ENCODE results near the gene RASSF8.

DNA sequence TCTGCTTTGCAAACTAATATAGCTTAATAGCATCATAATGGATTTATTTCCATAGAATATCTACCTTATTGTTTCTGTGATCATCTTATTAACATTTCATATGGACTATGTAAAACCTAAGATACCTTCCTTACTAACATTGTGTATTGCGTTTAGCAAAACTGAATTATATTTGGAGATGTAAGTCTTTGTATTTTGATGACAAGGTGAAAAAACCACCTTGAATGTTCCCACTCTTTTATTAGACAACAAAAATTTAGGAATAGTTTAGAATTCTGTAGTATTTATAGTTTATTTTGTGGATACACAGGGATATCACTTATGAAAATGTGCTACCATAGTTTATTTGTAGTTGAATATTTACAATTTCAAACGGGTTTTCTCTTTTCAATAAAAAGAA lies 32.0 kb downstream of the RASSF8 start:
- TF ChIP-seq, protein P1, sequence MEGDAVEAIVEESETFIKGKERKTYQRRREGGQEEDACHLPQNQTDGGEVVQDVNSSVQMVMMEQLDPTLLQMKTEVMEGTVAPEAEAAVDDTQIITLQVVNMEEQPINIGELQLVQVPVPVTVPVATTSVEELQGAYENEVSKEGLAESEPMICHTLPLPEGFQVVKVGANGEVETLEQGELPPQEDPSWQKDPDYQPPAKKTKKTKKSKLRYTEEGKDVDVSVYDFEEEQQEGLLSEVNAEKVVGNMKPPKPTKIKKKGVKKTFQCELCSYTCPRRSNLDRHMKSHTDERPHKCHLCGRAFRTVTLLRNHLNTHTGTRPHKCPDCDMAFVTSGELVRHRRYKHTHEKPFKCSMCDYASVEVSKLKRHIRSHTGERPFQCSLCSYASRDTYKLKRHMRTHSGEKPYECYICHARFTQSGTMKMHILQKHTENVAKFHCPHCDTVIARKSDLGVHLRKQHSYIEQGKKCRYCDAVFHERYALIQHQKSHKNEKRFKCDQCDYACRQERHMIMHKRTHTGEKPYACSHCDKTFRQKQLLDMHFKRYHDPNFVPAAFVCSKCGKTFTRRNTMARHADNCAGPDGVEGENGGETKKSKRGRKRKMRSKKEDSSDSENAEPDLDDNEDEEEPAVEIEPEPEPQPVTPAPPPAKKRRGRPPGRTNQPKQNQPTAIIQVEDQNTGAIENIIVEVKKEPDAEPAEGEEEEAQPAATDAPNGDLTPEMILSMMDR (IDR thresholded peaks at IDR 0.05; ENCODE audit: extremely low read depth in 1 of 2, insufficient read depth in 1 of 2, low read depth in 1 of 2, low read length in 2 of 2) = no peak
- TF ChIP-seq, protein P2, sequence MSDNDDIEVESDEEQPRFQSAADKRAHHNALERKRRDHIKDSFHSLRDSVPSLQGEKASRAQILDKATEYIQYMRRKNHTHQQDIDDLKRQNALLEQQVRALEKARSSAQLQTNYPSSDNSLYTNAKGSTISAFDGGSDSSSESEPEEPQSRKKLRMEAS (IDR thresholded peaks at IDR 0.05; ENCODE audit: insufficient read depth, insufficient read length) = no peak
- TF ChIP-seq POLR2A (IDR thresholded peaks at IDR 0.05; ENCODE audit: low read depth, low read length) = no peak
- TF ChIP-seq GATA2 (IDR thresholded peaks at IDR 0.05; ENCODE audit: insufficient read depth, insufficient read length, low read depth, low read length) = no peak

Measured in endothelial cell of umbilical vein (primary cell).